Endothelial cell of umbilical vein (primary cell): ENCODE results near the gene SDE2. TPM values are rescaled to one million over a fixed set of nuclear protein-coding genes. Genes with fewer than 3 reads are reported as not detected.

Source experiments
- BruUV-seq: library from RNA; stranded (reverse); fragments of 400-500 nt; replicated peaks from 2 replicates; lab custom pipeline; 2021; lab: Mats Ljungman, UMichigan
- CTCF ChIA-PET: fragments of 300-600, 350-600 bp; sonication (Branson Sonifier 250); formaldehyde crosslinking; loops from one replicate; lab custom pipeline; 2021; ENCODE audit warnings: antibody characterized with exemption, inconsistent platforms; lab: Charles Lee
- POLR2A ChIA-PET: fragments of 300-600, 350-600 bp; sonication (Branson Sonifier 250); formaldehyde crosslinking; loops from one replicate; lab custom pipeline; 2021; ENCODE audit warnings: antibody characterized with exemption, inconsistent platforms; lab: Charles Lee
- DNase-seq: peaks from one replicate; pipeline ENCODE4 v3.0.0-alpha.2; 2011; ENCODE audit warnings: low read depth, low spot score
- FAIRE-seq: peaks from 2 replicates; lab custom pipeline; 2011; peaks lifted over from hg19 to GRCh38; lab: Jason Lieb, UNC
- H2AFZ ChIP-seq: 2 replicates; pipeline ENCODE4 v1.6.0; 2012; ENCODE audit warnings: low read depth, low read length, control low read depth, inconsistent platforms
- H3K27ac ChIP-seq: 2 replicates; pipeline ENCODE4 v1.5.1; 2011; ENCODE audit warnings: low read depth, mild to moderate bottlenecking, control low read depth, low read length, moderate library complexity; ENCODE audit not compliant: insufficient read depth
- H3K27me3 ChIP-seq, 2 experiments: 2 replicates each; pipeline versions ENCODE4 v1.6.0 to v1.6.1; 2011; ENCODE audit warnings: low read length in 2 of 2, mixed read lengths in 1 of 2; ENCODE audit not compliant: control insufficient read depth in 2 of 2, insufficient read depth in 2 of 2
- H3K36me3 ChIP-seq, 2 experiments: 2 replicates in 1 of 2; 3 replicates in 1 of 2; pipeline ENCODE4 v1.5.1; 2011; ENCODE audit warnings: low read length in 2 of 2, mild to moderate bottlenecking in 1 of 2, moderate library complexity in 1 of 2; ENCODE audit not compliant: control insufficient read depth in 2 of 2, insufficient read depth in 2 of 2; ENCODE audit errors: extremely low read depth in 1 of 2
- H3K4me1 ChIP-seq: 3 replicates; pipeline ENCODE4 v1.5.1; 2011; ENCODE audit warnings: mild to moderate bottlenecking, low read length; ENCODE audit not compliant: control insufficient read depth, insufficient read depth; ENCODE audit errors: extremely low read depth
- H3K4me2 ChIP-seq: 2 replicates; pipeline ENCODE4 v1.6.1; 2011; ENCODE audit warnings: low read length, control low read depth, mixed read lengths; ENCODE audit not compliant: insufficient read depth
- H3K4me3 ChIP-seq, 3 experiments: fragments of 200-600 bp in 1 of 3; sonication (generic), shearing (Covaris generic) in 1 of 3; replicated peaks in 1 of 3; 2 replicates each; pipeline ENCODE4 v1.5.1; 2011 to 2016; ENCODE audit warnings: control low read depth in 3 of 3, low read length in 3 of 3, mild to moderate bottlenecking in 2 of 3, inconsistent platforms in 1 of 3, low read depth in 1 of 3, moderate library complexity in 1 of 3; ENCODE audit not compliant: insufficient read depth in 1 of 3
- H3K79me2 ChIP-seq: 2 replicates; pipeline ENCODE4 v1.6.0; 2012; ENCODE audit warnings: low read length, inconsistent platforms; ENCODE audit not compliant: control insufficient read depth, insufficient read depth
- H3K9ac ChIP-seq: replicated peaks from 2 replicates; pipeline ENCODE3; 2011; ENCODE audit warnings: low read length, control low read depth; ENCODE audit not compliant: insufficient read depth; ENCODE audit errors: extremely low read depth
- H3K9me1 ChIP-seq: replicated peaks from 3 replicates; pipeline ENCODE4 v1.6.0; 2011; ENCODE audit warnings: mild to moderate bottlenecking, low read length; ENCODE audit not compliant: control insufficient read depth, insufficient read depth; ENCODE audit errors: extremely low read depth
- H3K9me3 ChIP-seq: replicated peaks from 2 replicates; pipeline ENCODE4 v1.5.1; 2012; ENCODE audit warnings: low read length, inconsistent platforms; ENCODE audit not compliant: control insufficient read depth, insufficient read depth
- H4K20me1 ChIP-seq: replicated peaks from 2 replicates; pipeline ENCODE3; 2011; ENCODE audit warnings: mild to moderate bottlenecking, low read length; ENCODE audit not compliant: control insufficient read depth, insufficient read depth; ENCODE audit errors: extremely low read depth
- EZH2 ChIP-seq: IDR thresholded peaks from 2 replicates; pipeline ENCODE4 v1.6.1; 2012; ENCODE audit warnings: borderline replicate concordance, low read depth, mild to moderate bottlenecking, moderate library complexity, low read length, inconsistent platforms; ENCODE audit not compliant: severe bottlenecking
- FOS ChIP-seq: IDR thresholded peaks from 2 replicates; pipeline ENCODE4 v1.6.1; 2011; ENCODE audit warnings: mild to moderate bottlenecking, low read length, moderate library complexity, borderline replicate concordance; ENCODE audit not compliant: insufficient read depth
- GATA2 ChIP-seq: IDR thresholded peaks from 2 replicates; pipeline ENCODE4 v1.7.0; 2011; ENCODE audit warnings: low read depth, mild to moderate bottlenecking, moderate library complexity, mixed read lengths, low read length; ENCODE audit not compliant: insufficient read length, insufficient read depth
- JUN ChIP-seq: IDR thresholded peaks from 2 replicates; pipeline ENCODE4 v1.6.1; 2011; ENCODE audit warnings: borderline replicate concordance, low read depth; ENCODE audit not compliant: insufficient read length, insufficient read depth
- MYC ChIP-seq: IDR thresholded peaks from one replicate; pipeline ENCODE4 v1.6.1; 2011; ENCODE audit warnings: mild to moderate bottlenecking, low read depth, low read length
- POLR2A ChIP-seq: IDR thresholded peaks from 2 replicates; pipeline ENCODE4 v1.6.1; 2012; ENCODE audit warnings: low read depth, mild to moderate bottlenecking, control low read depth, low read length
- POLR2AphosphoS5 ChIP-seq: IDR thresholded peaks from 2 replicates; pipeline ENCODE4 v1.6.1; 2012; ENCODE audit warnings: low read depth, mild to moderate bottlenecking, control low read depth, low read length, moderate library complexity; ENCODE audit not compliant: insufficient read depth
- dilution Hi-C: fragments of 300-500 bp; cut with MboI; formaldehyde crosslinking; loops from one replicate; pipeline ENCODE4 v1.15.0; 2019; ENCODE audit warnings: low sequenced_read_pairs; ENCODE audit not compliant: extremely low pct_ligation_motif_present
- intact Hi-C: fragments of 100-400 bp; cut with micrococcal nuclease; formaldehyde crosslinking; loops from one replicate; pipeline ENCODE4 v1.10.0; 2022
- polyA plus RNA-seq, 4 experiments: library from polyadenylated mRNA; depleted of rRNA in 3 of 4; stranded (reverse) in 3 of 4; unstranded in 1 of 4; fragments of >200 nt; gene quantifications; 2 replicates each; pipeline versions ENCODE4 v1.2.1 to v1.2.3, GENCODE V29; 2011 to 2012; ENCODE audit warnings: missing spikeins in 1 of 4
- total RNA-seq: library from RNA; stranded (reverse); gene quantifications from 2 replicates; pipeline ENCODE4 v1.2.3, GENCODE V29; 2021
- TF ChIP-seq, protein P1 (sequence below): IDR thresholded peaks from 2 replicates; pipeline ENCODE4 v1.6.1; 2011; ENCODE audit not compliant: insufficient read depth, insufficient read length
- TF ChIP-seq, protein P2 (sequence below), 2 donors: IDR thresholded peaks; 1 replicate in 1 of 2; 2 replicates in 1 of 2; pipeline ENCODE4 v1.5.1; 2011; ENCODE audit warnings: low read length in 2 of 2, mild to moderate bottlenecking in 2 of 2, moderate library complexity in 2 of 2, control low read depth in 1 of 2, inconsistent platforms in 1 of 2, low read depth in 1 of 2; ENCODE audit not compliant: insufficient read depth in 1 of 2; ENCODE audit errors: extremely low read depth in 1 of 2

The SDE2 gene
- total and polyA plus RNA-seq, 2 donors (not counting 3 experiments of a cell fraction or from before 2014, with no cell fraction given) = 11.9 to 16.1 TPM

DNA sequence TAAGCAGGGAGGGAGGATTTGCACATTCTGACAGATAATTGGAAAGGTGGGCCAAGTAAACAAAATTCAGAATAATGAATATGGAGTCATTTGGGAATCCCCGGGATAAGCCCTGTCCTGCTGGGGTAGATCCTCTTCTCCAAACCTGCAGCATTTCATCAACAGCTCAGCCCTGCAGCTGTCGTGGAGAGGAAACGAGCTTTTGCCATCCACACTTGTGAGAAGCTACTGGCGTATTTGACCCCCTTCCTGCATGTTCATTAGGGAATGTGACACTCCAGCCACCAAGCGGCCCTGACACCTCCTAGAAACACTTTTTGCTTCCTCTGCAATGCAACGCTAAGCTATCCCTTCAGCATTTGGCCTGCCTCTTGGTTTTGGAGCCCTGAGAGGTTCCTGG lies 50.1 kb downstream of the SDE2 start:
- no peaks in the 10 kb centered on the region for H3K9me1 ChIP-seq
- no peak overlapping the region for H2AFZ ChIP-seq
- TF ChIP-seq GATA2 = no peak
- TF ChIP-seq JUN = no peak
- no TSS peak for BruUV-seq
- intact Hi-C loops (no loop called here), dilution Hi-C loops (no loop called here)
- no peak for FAIRE-seq
- H3K36me3 ChIP-seq = no peaks in the 10 kb centered on the region
- no peak overlapping the region for H3K4me2 ChIP-seq
- H3K9ac ChIP-seq = no peak overlapping the region
- POLR2A ChIA-PET = no interaction called here
- DNase-seq = no peak
- no peaks in the 10 kb centered on the region for H3K4me1 ChIP-seq
- H3K9me3 ChIP-seq = no peaks in the 10 kb centered on the region
- H3K27ac ChIP-seq = no peak overlapping the region
- H3K79me2 ChIP-seq = no peaks in the 10 kb centered on the region
- H3K4me3 ChIP-seq = no peak overlapping the region
- H3K27me3 ChIP-seq = peaks cover 8 to 12% of the 10 kb centered on the region in 2 experiments
- H4K20me1 ChIP-seq = no peaks in the 10 kb centered on the region
- CTCF ChIA-PET = interaction anchor here (0.8 to 1.4 kb wide), 2 partner anchors 13 to 38 kb away, joined by 3 to 6 read pairs; no protein-coding TSS in a partner anchor

DNA sequence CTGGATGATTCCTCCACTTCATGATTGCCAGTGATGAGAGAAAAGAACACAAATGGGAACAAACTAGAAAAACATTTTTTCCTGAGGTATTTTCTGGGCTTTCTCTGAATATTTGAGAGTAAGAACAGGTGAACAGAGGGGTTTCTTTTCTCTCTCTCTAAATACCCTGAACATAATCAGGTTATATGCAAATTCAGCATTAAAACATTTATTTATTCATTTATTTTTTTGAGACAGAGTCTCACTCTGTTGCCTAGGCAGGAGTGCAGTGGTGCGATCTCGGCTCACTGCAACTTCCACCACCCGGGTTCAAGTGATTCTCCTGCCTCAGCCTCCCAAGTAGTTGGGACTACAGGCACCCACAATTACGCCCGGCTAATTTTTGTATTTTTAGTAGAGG lies 52.3 kb downstream of the SDE2 start:
- CTCF ChIA-PET = interaction anchor here (1.5 to 2.0 kb wide), 2 partner anchors 23 to 35 kb away, joined by 4 to 5 read pairs; partner anchors contain the start of gene PYCR2
- no peaks in the 10 kb centered on the region for H3K36me3 ChIP-seq

More for the DNA sequence above, 52.3 kb downstream of the SDE2 start:
- Histone ChIP-seq H3K79me2 (no peaks in the 10 kb centered on the region), H3K4me2 (no peak overlapping the region), H3K9ac (no peak overlapping the region), H3K27me3 (peaks cover 8 to 12% of the 10 kb centered on the region in 2 experiments), H3K9me3 (no peaks in the 10 kb centered on the region), H3K4me3 (no peak overlapping the region), H2AFZ (no peak overlapping the region), H4K20me1 (no peaks in the 10 kb centered on the region), H3K9me1 (no peaks in the 10 kb centered on the region), H3K4me1 (no peaks in the 10 kb centered on the region), H3K27ac (no peak overlapping the region)
- BruUV-seq = no TSS peak
- DNase-seq (no peak), FAIRE-seq (no peak)
- TF ChIP-seq EZH2 (no peak), MYC (no peak), JUN (no peak), FOS (no peak), GATA2 (no peak), POLR2A (no peak), POLR2AphosphoS5 (no peak)
- TF ChIP-seq, protein P1, sequence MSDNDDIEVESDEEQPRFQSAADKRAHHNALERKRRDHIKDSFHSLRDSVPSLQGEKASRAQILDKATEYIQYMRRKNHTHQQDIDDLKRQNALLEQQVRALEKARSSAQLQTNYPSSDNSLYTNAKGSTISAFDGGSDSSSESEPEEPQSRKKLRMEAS = no peak
- TF ChIP-seq, protein P2, sequence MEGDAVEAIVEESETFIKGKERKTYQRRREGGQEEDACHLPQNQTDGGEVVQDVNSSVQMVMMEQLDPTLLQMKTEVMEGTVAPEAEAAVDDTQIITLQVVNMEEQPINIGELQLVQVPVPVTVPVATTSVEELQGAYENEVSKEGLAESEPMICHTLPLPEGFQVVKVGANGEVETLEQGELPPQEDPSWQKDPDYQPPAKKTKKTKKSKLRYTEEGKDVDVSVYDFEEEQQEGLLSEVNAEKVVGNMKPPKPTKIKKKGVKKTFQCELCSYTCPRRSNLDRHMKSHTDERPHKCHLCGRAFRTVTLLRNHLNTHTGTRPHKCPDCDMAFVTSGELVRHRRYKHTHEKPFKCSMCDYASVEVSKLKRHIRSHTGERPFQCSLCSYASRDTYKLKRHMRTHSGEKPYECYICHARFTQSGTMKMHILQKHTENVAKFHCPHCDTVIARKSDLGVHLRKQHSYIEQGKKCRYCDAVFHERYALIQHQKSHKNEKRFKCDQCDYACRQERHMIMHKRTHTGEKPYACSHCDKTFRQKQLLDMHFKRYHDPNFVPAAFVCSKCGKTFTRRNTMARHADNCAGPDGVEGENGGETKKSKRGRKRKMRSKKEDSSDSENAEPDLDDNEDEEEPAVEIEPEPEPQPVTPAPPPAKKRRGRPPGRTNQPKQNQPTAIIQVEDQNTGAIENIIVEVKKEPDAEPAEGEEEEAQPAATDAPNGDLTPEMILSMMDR (IDR thresholded peaks at IDR 0.05; ENCODE audit: extremely low read depth in 1 of 2, insufficient read depth in 1 of 2, low read depth in 1 of 2, low read length in 2 of 2) = no peak
- dilution Hi-C loops = no loop called here
- POLR2A ChIA-PET = no interaction called here
- intact Hi-C loops = no loop called here
